Left lobe of liver (tissue), 2 donors: ENCODE results near the gene EPN1. TPM values are rescaled to one million over a fixed set of nuclear protein-coding genes. Genes with fewer than 3 reads are reported as not detected.

Source experiments
- ATAC-seq: fragments of 200-7000 bp; cut with Tn5 transposase; one replicate; pipeline ENCODE4 v1.9.1; 2020; ENCODE audit warnings: mild to moderate bottlenecking, moderate library complexity
- DNase-seq: peaks from one replicate; pipeline ENCODE4 v3.0.0-alpha.2; 2020; ENCODE audit warnings: low spot score
- total RNA-seq: library from RNA; stranded (reverse); gene quantifications from one replicate; pipeline ENCODE4 v1.2.1, GENCODE V29; 2021
- donor health status: DM: no; HTN: no; CAD: no; lungs with moderate emphysema.
- donor health status: DM: no; HTN: yes; CAD: no.

EPN1 gene
- total RNA-seq, 1 donor from 2014 or later = 148 TPM

DNA sequence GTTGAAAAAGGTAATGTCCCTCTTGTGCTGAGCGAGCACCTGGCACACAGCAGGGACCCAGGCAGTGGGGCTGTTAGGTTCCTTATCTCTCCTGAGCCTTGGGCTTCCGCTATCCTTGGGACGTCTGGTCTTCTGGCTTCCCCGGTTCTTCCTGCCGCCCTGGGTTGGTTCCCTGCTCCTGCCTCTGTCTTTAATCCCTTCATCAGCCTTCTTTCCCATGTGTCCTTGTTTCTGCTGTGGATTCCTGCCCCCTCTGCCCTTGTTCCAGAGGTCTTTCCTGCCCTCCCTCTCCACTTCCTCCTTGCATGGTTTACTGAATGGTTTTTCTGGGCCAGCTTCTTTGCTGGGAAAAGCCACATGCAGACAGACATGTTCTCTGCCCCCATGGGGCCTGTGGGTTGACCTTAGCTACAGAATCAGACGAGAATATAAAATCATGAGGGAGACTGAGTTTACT is 2.6 kb downstream of the EPN1 start:
- ATAC-seq (peak; percentile 3), DNase-seq (no peak)

DNA sequence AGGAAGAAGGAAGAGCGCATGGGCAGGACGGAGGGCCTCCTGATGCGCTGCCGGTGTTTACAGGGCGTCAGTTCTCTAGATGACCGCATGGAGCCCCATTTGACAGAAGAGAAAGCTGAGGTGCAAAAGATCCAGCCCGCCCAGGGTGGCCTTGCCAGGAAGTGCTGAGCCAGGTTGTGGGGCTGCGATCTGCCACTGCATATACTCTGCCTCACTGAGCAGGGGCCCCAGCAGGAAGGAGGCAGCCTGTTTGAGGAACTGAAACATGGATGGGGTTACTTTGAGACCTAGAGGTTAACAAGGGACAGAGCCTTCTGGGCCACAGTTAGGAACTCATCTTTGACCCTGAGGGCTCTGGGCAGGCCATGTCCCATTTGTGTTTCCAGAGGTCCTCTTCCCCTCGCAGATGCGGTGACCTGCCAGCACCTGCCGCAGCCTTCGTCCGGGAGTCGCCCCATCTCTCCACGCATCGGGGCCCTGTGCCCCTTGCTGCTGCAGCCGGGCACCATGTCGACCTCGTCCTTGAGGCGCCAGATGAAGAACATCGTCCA is 3.2 kb downstream of the EPN1 start:
- ATAC-seq = peak; percentile 27
- peak; percentile 59 for DNase-seq

DNA sequence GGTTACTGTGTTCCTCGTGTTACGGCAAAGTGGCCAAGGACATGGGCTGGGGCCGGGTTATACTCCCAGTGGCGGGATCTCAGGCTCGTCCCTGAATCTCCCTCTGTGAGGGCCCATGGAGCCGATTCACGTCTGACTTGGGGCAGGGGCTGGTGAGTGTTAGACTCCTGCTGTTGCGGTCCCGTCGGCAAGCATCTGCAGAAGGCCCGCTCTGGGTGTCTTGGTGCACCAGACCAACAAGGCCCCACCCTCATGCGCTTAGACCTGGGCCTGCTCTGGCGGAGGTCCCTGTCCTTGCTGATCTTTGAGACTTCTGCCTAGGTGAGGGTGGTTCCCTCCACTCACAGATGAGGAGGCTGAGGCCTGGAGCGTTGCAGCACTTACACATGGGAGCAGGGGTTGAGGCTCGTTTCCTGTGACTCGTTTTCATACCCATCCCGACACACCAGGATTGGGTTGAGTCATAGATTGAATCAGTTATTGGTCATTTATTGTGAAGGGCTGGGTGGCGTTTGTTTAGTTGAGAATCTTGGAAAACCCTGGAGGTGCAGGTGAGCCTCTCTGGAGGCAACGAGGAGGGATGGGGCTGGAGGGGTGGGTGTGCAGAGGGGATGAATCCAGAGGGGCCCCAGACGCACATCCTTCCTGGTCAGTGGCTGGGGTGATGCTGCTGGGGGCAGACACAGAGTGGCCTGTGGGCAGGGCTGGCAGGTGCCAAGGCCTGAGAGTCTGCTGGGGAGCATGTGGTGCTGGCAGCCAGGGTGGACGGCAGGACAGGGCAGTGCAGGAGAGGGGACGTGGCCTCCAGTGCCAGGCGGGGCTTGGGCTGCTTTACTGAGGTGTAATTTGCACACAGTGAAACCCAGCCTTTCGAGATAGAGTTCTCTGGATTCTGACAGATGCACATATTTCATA is 4.6 kb downstream of the EPN1 start:
- no peak for DNase-seq
- ATAC-seq = no peak

DNA sequence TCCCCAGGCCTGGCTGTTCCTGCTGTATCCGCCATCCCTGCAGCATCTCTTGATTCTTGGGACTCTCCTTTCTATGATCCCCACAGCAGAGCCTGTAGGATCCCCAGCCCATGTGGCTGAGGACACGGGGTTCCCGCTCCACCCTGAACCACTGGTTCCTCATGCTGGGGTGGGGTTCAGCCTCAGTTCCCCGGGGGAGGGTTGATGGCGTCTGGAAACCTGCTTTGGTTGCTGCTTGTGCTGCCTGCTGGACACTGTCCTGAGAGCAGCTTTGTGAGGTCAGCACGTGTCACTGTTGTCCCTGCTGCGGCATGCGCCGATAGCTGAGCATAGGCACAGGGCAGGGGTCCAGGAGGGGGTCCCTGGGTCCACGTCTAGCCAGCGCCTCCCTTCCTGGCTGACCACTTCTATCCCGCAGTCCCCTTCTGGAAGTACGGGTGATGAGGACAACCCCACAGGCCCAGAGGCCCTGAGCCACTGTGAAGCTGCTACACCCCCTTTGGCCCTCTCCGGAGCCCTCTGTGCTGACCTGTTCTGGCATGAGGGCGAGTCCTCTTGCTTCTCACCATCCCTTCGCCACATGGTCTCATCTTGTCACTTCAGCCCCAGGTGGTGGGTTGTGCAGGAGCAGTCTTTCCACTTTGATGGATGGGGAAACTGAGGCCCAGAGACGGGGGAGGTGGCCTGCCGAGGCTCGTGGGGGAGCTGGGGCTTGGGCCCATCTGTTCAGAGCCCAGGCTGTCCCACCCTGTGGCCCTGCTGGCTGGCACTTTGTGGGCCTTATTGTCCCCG is 5.5 kb downstream of the EPN1 start:
- ATAC-seq (no peak), DNase-seq (no peak)

DNA sequence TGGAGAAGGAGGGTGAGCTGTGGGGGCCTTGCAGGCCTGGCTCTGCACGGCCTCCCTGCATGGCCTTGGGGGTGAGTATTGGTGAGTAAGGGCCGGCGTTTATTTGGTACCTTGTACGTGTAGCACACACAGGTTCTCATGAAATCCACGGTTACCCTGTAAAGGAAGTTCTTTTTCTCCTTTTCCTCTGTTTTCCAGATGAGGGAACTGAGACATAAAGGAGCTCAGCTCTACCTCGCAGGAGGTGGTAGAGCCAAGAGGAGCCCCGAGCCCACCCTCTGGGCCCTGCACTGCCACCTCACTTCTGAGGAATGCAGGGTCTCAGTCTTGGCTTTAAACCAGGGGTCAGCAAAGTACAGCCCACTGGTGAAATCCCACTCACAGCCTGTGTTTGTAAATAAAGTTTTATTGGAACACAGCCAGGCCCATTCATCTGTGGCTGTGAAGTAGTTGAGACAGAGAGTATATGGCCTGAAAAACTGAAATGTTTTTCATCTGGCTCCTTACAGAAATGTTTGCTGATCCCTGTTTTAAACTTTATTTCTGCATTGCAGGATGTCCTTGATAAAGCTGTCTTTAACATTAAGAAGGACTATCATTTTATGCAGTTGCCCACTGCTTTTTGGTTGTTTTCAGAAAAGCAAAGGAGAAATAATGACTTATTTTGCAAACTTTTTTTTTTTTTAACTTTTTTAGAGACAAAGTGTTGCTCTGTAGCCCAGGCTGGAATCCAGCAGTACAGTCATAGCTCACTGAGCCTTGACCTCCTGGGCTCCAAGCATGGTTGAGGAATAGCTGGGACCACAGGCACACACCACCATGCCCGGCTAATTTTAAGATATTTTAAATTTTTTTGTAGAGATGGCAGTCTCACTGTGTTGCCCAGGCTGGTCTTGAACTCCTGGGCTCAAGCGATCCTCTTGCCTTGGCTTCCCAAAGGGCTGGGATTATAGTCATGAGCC is 6.4 kb downstream of the EPN1 start:
- ATAC-seq = no peak
- no peak for DNase-seq

DNA sequence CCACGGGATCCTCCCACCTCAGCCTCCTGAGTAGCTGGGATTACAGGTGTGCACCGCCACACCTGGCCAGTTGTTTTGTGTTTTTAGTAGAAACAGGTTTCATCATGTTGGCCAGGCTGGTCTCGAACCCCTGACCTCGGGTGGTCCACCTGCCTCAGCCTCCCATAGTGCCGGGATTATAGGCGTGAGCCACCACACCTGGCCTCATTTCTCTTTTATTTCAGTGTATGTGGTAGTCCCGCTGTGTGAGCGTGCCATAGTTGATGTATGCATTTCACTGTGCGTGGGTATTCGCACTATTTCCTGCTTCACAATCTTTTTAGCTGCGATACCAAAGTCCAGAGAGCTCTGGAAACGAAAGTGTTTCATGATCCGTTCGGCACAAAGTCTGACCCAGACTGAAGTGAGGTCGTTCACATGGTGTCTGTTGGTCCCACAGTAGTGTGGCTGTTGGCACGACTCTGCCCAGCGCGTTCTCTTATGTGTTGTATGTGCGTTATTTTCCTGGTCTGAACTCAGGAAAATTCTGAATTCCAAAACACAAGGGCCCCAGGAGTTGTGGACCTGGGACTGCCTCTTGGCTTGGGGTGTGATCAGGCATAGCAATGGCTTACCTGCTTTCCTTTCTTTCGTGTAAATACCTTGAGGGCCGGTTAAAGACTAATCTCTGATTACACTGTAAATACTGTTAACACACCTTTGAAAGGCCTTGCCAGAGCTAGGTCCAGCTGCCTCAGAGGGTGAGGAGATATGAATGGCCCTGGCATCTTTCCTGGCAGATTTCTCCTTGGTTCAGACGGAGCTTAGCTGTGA is 8.6 kb downstream of the EPN1 start:
- peak; percentile 82 for DNase-seq
- ATAC-seq = peak; percentile 85

DNA sequence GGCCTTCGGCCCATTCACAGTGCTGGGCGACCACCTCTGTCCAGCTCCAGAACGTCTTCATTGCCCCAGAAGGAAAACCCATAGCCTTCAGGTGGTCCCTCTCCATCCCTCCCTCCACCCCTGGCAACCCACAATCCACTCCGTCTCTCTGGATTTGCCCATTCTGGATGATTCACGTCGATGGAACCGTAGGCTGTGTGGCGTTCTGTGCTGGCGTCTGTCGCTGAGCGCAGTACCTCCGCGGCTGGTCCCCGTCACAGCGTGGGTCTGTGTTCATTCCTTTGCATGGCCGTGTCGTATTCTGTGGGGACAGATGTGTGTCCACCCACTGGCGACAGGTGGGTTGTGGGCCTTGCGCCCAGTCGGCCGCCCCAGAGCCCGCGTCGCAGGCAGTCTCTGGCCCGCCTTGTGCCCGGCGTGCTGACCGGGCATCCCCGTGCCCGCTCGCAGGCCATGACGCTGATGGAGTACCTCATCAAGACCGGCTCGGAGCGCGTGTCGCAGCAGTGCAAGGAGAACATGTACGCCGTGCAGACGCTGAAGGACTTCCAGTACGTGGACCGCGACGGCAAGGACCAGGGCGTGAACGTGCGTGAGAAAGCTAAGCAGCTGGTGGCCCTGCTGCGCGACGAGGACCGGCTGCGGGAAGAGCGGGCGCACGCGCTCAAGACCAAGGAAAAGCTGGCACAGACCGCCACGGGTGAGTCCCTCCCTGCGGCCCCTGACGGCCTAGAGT is 10.1 kb downstream of the EPN1 start:
- no peak for ATAC-seq
- no peak for DNase-seq

DNA sequence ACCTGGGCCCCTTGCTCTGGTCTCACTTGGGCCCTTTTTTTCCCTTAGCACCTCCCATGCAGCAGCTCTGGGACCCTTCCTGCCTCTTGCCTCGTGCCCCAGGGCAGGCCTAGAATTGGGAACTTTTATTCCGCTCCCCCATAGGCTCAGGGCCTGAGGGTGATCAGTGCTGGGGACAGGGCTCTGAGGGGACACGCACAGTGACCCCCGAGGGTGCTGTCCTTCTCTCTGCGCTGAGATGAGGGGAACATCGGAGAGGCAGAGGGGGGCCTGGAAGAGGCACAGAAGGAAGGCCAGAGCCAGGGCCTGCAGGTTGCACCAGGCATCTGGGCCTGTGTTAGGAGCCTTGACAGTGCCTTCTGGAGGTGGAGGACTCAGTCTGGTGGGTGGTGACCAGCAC is 10.8 kb downstream of the EPN1 start:
- ATAC-seq (no peak), DNase-seq (no peak)

DNA sequence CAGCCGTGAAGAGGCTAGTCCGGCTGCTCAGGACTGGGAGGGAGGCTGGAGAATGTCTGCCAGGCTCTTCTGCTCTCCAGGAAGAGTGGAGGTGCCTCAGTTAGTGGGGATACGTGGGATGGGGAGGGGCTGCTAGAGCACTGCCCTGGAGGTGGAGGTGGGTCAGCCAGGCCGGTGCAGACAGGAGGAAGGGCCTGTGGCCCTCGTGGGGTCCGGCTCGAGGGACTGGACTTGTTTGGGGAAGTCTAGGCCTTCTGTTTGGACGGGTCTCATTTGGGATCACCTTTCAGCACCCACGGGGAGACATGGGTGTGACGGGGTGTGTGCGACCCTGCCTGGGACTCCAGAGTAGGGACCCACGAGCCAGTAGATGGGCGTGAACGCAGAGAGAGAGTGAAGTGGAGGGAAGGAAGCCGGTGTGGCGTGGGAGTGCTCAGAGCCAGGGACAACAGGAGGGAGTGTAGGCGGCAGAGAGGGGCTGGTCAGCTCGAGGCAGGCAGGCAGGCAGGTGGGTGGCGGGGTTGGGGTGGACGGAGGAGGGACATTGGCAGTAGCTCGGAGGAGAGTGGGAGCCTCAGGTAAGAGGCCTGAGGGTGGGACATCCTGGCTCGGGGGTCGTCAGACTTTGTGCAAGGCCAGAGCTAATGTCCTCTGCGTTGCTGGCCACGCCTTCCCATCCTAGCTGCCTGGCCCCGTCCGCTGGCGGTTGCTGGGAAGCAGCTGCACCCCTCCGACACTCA is 11.5 kb downstream of the EPN1 start:
- no peak for ATAC-seq
- DNase-seq = no peak

DNA sequence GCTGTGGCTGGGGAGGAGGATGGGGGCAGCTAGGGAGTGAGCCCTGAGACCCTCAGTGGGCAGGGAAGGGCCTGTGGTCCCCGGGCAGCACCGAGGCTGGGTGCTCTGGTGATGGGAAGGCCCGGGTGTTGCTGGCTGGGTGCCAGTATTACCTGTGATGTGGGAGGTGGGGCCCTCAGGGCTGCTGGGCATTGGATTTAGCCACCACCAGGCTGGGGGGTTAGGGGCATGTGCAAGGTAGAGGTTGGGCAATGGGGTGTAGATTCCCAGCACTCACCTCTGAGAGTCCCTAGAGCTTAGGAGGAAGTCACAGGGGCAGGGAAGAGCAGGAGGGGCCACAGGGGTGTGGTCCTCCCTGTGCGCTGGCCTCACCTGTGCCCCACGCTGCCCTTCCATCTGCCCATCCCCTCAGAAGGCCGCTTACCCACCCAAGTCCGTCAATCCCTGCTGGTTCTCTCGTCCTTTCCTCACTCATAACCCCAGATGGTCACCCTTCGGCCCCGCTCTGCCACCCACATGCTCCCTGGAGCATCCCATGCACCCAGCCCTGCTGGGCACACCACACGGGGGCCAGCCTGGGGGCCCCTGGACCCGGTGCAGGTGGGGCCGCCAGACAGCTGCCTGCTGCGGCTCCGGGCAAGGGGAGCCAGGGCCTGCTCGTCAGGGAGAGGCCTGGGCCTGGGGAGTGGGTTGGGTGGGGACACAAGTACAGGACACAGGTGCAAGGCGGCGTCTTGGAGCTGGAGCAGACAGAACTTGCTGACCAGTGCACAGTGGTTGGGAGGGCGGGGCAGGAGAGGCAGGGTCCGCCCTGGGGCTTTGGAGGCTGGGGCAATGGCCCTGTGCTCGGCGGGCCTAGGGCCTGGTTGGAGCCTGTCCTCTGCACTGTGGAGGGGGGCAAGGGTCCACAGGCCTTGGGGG is 12.5 kb downstream of the EPN1 start:
- DNase-seq (no peak), ATAC-seq (no peak)

DNA sequence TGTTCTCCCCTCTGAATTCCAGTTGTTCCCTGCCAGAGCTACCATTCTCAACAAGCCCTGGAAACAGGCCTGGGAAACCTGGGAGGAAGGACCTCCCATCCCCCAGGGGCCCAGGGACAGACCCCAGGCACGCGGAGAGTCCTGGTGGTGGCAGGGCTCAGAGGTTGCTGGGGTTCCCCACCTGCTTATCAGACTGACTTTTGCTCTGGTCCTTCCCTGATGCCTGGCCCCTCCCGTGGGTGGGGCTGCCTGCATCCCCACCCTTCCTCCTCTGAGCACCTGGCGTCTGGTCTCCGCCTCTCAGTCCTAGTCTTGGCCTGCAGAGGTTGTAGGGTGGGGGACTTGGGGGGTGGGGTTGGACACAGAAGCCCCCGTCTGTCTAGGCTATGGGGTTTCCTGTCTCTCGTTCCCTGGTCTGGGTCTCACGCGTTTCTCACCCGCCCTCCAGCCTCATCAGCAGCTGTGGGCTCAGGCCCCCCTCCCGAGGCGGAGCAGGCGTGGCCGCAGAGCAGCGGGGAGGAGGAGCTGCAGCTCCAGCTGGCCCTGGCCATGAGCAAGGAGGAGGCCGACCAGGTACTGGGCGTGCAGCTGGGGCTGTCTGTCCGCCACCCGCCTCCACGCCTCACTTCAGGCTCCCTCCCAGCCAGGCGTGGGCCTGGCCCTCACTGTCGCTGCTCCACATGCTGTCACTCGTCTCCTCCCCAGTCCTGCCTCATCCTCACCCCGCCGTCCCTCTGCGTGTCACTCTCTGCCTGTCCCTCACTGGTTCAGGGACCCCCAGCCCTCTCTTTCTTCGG is 13.6 kb downstream of the EPN1 start:
- DNase-seq (no peak), ATAC-seq (no peak)

DNA sequence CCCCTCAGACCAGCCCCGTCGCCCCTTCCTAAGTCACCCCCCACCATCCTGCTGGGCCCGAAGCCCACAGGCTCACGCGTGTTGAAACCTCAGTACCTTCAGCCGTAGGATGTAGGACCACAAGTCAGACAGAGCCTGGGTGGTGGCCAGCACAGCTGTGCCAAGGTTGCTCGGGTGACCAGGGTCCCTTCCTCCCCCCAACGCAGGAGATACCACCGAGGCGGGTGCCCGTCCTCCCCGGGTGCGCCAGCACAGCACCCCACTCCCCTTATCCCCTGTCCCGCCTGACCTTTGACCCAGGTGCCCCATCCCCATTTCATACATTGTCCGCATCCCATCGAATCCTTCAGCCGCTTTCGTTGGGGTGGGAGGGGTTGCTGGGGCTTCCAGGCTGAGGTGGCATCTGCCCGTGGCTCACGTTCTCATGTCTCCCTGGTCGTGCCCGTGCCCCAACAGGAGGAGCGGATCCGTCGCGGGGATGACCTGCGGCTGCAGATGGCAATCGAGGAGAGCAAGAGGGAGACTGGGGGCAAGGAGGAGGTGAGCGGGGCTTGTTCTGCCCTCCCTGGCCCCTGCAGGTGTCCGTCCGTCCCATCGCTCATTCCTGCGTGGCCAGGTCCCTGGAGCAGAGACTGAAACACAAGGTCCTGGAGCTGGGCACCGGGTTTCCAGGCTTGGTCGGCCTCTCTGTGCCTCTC is 14.5 kb downstream of the EPN1 start:
- DNase-seq = no peak
- no peak for ATAC-seq

DNA sequence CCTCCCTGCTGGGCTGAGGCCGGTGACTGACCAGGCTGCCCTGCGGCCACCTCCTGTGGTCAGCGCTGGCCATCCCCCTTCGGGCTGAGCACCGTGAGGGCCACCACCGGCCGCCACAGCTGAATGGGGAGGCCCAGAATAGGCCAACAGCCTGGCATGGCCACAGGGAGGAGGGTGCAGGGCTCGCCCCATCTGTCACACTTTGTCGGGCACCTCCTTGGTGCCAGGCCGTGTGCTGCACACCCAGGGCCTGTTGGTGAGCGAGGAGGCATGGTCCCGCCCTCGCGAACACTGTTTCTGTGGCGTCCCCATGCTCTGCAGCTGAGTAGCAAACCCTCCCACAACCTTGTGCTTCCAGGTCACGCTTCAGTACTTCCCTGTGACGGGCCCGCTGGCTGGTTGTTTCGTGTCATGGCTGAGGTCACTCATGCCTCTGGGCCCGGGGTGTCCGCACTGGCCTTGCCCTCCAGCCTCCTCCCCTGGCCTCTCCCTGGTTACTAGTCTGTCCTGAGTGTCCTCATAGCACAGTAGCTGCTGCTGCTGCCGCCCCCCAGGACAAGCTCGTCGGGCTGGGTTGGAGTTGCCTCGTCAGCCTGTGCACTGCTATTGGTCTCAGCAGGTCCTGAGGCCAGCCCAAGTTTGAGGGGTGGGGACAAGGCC is 15.2 kb downstream of the EPN1 start:
- DNase-seq = no peak
- ATAC-seq = no peak

DNA sequence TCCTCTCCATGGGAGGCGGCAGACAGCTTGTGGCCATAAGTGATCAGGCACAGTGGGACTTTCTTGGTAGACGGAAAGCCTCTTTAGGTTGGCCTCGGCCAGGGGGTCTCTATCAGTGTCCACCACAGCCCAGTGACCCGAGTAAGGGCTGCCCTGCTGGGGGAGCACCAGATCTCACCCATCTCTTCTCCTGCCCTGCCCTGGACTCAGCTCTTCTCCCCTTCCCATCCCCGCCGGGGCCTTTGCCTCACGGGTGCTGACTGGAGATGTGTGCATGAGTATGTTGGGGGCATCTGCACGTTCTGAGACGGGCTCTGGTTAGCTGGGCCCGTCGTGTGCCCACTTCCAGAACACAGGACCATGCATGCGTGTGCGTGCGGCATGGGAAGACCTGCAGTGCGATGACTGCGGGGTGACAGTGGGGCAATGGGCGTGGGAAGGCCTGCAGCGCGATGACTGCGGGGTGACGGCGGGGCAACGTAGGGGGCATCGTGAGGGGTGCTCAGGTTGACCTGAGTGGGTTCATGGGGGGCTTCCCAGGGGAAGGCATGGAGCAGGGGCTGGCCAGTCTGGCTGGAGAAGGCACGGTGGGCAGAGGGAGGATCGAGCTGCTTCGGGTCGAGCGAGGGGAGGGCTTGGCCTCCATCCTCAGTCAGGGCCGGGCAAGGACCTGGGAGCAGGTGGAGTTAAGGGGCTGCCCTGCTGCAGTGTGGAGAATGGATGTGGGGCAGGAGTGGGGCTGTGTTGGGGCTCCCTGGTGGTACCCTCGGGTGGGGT is 15.9 kb downstream of the EPN1 start:
- DNase-seq (no peak), ATAC-seq (no peak)
